ENCODE results near the gene PINLYP.
"Not testable (repeated sequence)": the region's sequence is repeated elsewhere in the genome, so short reads cannot be mapped to it uniquely, and the experiment has no call there.

The PINLYP gene

GRCh38 chr19:43534816-43535761 is 40.5 kb upstream of the PINLYP start:
- peak overlapping the region; percentile 63; the same call in 1 of the 2 replicates for H3K9ac ChIP-seq (ENCODE audit: low read depth, low read length)
- peaks cover 15% of the 10 kb centered on the region; the same call in 1 of the 2 replicates for H3K9me3 ChIP-seq (ENCODE audit: insufficient read depth, low read depth, low read length)
- no peaks in the 10 kb centered on the region for H3K27me3 ChIP-seq (ENCODE audit: insufficient read depth, low read length)
- H3K27ac ChIP-seq (ENCODE audit: low read length) = no peak overlapping the region
- peaks cover 14% of the 10 kb centered on the region; the same call in 1 of the 2 replicates for H3K4me1 ChIP-seq (ENCODE audit: insufficient read depth, low read length)
- H3K36me3 ChIP-seq (ENCODE audit: insufficient read depth, low read depth, low read length) = peaks cover 27% of the 10 kb centered on the region
- peak overlapping the region; percentile 70; the same call in 1 of the 2 replicates for H3K4me3 ChIP-seq (ENCODE audit: low read length)

GRCh38 chr19:43538922-43539321 is 36.7 kb upstream of the PINLYP start:
- peaks cover 15% of the 10 kb centered on the region; the same call in 1 of the 2 replicates for H3K9me3 ChIP-seq (ENCODE audit: insufficient read depth, low read depth, low read length)
- H3K4me1 ChIP-seq (ENCODE audit: insufficient read depth, low read length) = peaks cover 10% of the 10 kb centered on the region; the same call in 1 of the 2 replicates
- H3K4me3 ChIP-seq (ENCODE audit: low read length) = no peak overlapping the region
- H3K9ac ChIP-seq (ENCODE audit: low read depth, low read length) = no peak overlapping the region
- no peak overlapping the region for H3K27ac ChIP-seq (ENCODE audit: low read length)
- H3K36me3 ChIP-seq (ENCODE audit: insufficient read depth, low read depth, low read length) = peaks cover 63% of the 10 kb centered on the region
- no peaks in the 10 kb centered on the region for H3K27me3 ChIP-seq (ENCODE audit: insufficient read depth, low read length)

- H3K9me3 ChIP-seq (ENCODE audit: insufficient read depth, low read depth, low read length) = peaks cover 15% of the 10 kb centered on the region; the same call in 1 of the 2 replicates
- no peak overlapping the region for H3K9ac ChIP-seq (ENCODE audit: low read depth, low read length)
- H3K4me1 ChIP-seq (ENCODE audit: insufficient read depth, low read length) = 0 out of 2 replicates have a peak, but pooled peaks cover 4% of the 10 kb centered on the region
- H3K36me3 ChIP-seq (ENCODE audit: insufficient read depth, low read depth, low read length) = peaks cover 74% of the 10 kb centered on the region
- H3K27me3 ChIP-seq (ENCODE audit: insufficient read depth, low read length) = no peaks in the 10 kb centered on the region
- no peak overlapping the region for H3K4me3 ChIP-seq (ENCODE audit: low read length)
- H3K27ac ChIP-seq (ENCODE audit: low read length) = no peak overlapping the region
Measured at GRCh38 chr19:43540381-43540780, 35.2 kb upstream of the PINLYP start.

- Histone ChIP-seq H3K27me3 (ENCODE audit: insufficient read depth, low read length) (no peaks in the 10 kb centered on the region), H3K9me3 (ENCODE audit: insufficient read depth, low read depth, low read length) (peaks cover 15% of the 10 kb centered on the region; the same call in 1 of the 2 replicates), H3K27ac (ENCODE audit: low read length) (no peak overlapping the region), H3K9ac (ENCODE audit: low read depth, low read length) (no peak overlapping the region), H3K36me3 (ENCODE audit: insufficient read depth, low read depth, low read length) (peaks cover 76% of the 10 kb centered on the region), H3K4me3 (ENCODE audit: low read length) (no peak overlapping the region), H3K4me1 (ENCODE audit: insufficient read depth, low read length) (no peaks in the 10 kb centered on the region)
Measured at GRCh38 chr19:43541920-43542650, 33.5 kb upstream of the PINLYP start.

GRCh38 chr19:43544077-43544476 is 31.5 kb upstream of the PINLYP start:
- peaks cover 5% of the 10 kb centered on the region; the same call in 1 of the 2 replicates for H3K9me3 ChIP-seq (ENCODE audit: insufficient read depth, low read depth, low read length)

GRCh38 chr19:43545276-43545675 is 30.3 kb upstream of the PINLYP start:
- Histone ChIP-seq H3K4me3 (ENCODE audit: low read length) (no peak overlapping the region), H3K9ac (ENCODE audit: low read depth, low read length) (no peak overlapping the region), H3K27ac (ENCODE audit: low read length) (no peak overlapping the region), H3K36me3 (ENCODE audit: insufficient read depth, low read depth, low read length) (peaks cover 58% of the 10 kb centered on the region; the same call in 1 of the 2 replicates), H3K27me3 (ENCODE audit: insufficient read depth, low read length) (no peaks in the 10 kb centered on the region), H3K4me1 (ENCODE audit: insufficient read depth, low read length) (no peaks in the 10 kb centered on the region), H3K9me3 (ENCODE audit: insufficient read depth, low read depth, low read length) (no peaks in the 10 kb centered on the region)

More at GRCh38 chr19:43544077-43544476, 31.5 kb upstream of the PINLYP start:
- no peak overlapping the region for H3K27ac ChIP-seq (ENCODE audit: low read length)
- no peaks in the 10 kb centered on the region for H3K4me1 ChIP-seq (ENCODE audit: insufficient read depth, low read length)
- H3K27me3 ChIP-seq (ENCODE audit: insufficient read depth, low read length) = no peaks in the 10 kb centered on the region
- no peak overlapping the region for H3K9ac ChIP-seq (ENCODE audit: low read depth, low read length)
- no peak overlapping the region for H3K4me3 ChIP-seq (ENCODE audit: low read length)
- peaks cover 61% of the 10 kb centered on the region for H3K36me3 ChIP-seq (ENCODE audit: insufficient read depth, low read depth, low read length)

- Histone ChIP-seq H3K9me3 (ENCODE audit: insufficient read depth, low read depth, low read length) (no peaks in the 10 kb centered on the region), H3K4me1 (ENCODE audit: insufficient read depth, low read length) (no peaks in the 10 kb centered on the region), H3K4me3 (ENCODE audit: low read length) (no peak overlapping the region), H3K27me3 (ENCODE audit: insufficient read depth, low read length) (no peaks in the 10 kb centered on the region), H3K9ac (ENCODE audit: low read depth, low read length) (no peak overlapping the region), H3K27ac (ENCODE audit: low read length) (no peak overlapping the region), H3K36me3 (ENCODE audit: insufficient read depth, low read depth, low read length) (peaks cover 58% of the 10 kb centered on the region)
Measured at GRCh38 chr19:43545981-43546380, 29.6 kb upstream of the PINLYP start.

GRCh38 chr19:43546581-43546980 is 29.0 kb upstream of the PINLYP start:
- H3K27me3 ChIP-seq (ENCODE audit: insufficient read depth, low read length) = no peaks in the 10 kb centered on the region
- no peak overlapping the region for H3K4me3 ChIP-seq (ENCODE audit: low read length)
- no peaks in the 10 kb centered on the region for H3K4me1 ChIP-seq (ENCODE audit: insufficient read depth, low read length)
- H3K9ac ChIP-seq (ENCODE audit: low read depth, low read length) = no peak overlapping the region
- H3K9me3 ChIP-seq (ENCODE audit: insufficient read depth, low read depth, low read length) = no peaks in the 10 kb centered on the region
- peaks cover 59% of the 10 kb centered on the region for H3K36me3 ChIP-seq (ENCODE audit: insufficient read depth, low read depth, low read length)
- H3K27ac ChIP-seq (ENCODE audit: low read length) = no peak overlapping the region

- H3K36me3 ChIP-seq (ENCODE audit: insufficient read depth, low read depth, low read length) = peaks cover 54% of the 10 kb centered on the region
- not testable (repeated sequence) for H3K27me3 ChIP-seq (ENCODE audit: insufficient read depth, low read length); H3K9ac ChIP-seq (ENCODE audit: low read depth, low read length); H3K4me1 ChIP-seq (ENCODE audit: insufficient read depth, low read length); H3K4me3 ChIP-seq (ENCODE audit: low read length); H3K27ac ChIP-seq (ENCODE audit: low read length); H3K9me3 ChIP-seq (ENCODE audit: insufficient read depth, low read depth, low read length)
Measured at GRCh38 chr19:43547926-43548325, 27.7 kb upstream of the PINLYP start.

- peaks cover 54% of the 10 kb centered on the region for H3K36me3 ChIP-seq (ENCODE audit: insufficient read depth, low read depth, low read length)
Measured at GRCh38 chr19:43548706-43549105, 26.9 kb upstream of the PINLYP start.

GRCh38 chr19:43551399-43552197 is 24.0 kb upstream of the PINLYP start:
- Histone ChIP-seq H3K4me3 (ENCODE audit: low read length) (no peak overlapping the region), H3K4me1 (ENCODE audit: insufficient read depth, low read length) (no peaks in the 10 kb centered on the region), H3K27me3 (ENCODE audit: insufficient read depth, low read length) (no peaks in the 10 kb centered on the region), H3K9me3 (ENCODE audit: insufficient read depth, low read depth, low read length) (no peaks in the 10 kb centered on the region), H3K27ac (ENCODE audit: low read length) (no peak overlapping the region), H3K36me3 (ENCODE audit: insufficient read depth, low read depth, low read length) (peaks cover 53% of the 10 kb centered on the region), H3K9ac (ENCODE audit: low read depth, low read length) (no peak overlapping the region)

More at GRCh38 chr19:43548706-43549105, 26.9 kb upstream of the PINLYP start:
- no peaks in the 10 kb centered on the region for H3K4me1 ChIP-seq (ENCODE audit: insufficient read depth, low read length)
- no peak overlapping the region for H3K9ac ChIP-seq (ENCODE audit: low read depth, low read length)
- H3K4me3 ChIP-seq (ENCODE audit: low read length) = no peak overlapping the region
- H3K27me3 ChIP-seq (ENCODE audit: insufficient read depth, low read length) = no peaks in the 10 kb centered on the region
- no peaks in the 10 kb centered on the region for H3K9me3 ChIP-seq (ENCODE audit: insufficient read depth, low read depth, low read length)
- H3K27ac ChIP-seq (ENCODE audit: low read length) = no peak overlapping the region
